Measurements from ENCODE around the gene PCK1. TPM values are rescaled to one million over a fixed set of nuclear protein-coding genes. Genes with fewer than 3 reads are reported as not detected.
A peak's percentile ranks its signal among the peaks of the same experiment; 100 is the strongest.
"Not testable (repeated sequence)": the region's sequence is repeated elsewhere in the genome, so short reads cannot be mapped to it uniquely, and the experiment has no call there.

The PCK1 gene
- not detected in 2 replicates for total RNA-seq (2014; rRNA removed)
- polyA plus RNA-seq (2012): not detected

DNA sequence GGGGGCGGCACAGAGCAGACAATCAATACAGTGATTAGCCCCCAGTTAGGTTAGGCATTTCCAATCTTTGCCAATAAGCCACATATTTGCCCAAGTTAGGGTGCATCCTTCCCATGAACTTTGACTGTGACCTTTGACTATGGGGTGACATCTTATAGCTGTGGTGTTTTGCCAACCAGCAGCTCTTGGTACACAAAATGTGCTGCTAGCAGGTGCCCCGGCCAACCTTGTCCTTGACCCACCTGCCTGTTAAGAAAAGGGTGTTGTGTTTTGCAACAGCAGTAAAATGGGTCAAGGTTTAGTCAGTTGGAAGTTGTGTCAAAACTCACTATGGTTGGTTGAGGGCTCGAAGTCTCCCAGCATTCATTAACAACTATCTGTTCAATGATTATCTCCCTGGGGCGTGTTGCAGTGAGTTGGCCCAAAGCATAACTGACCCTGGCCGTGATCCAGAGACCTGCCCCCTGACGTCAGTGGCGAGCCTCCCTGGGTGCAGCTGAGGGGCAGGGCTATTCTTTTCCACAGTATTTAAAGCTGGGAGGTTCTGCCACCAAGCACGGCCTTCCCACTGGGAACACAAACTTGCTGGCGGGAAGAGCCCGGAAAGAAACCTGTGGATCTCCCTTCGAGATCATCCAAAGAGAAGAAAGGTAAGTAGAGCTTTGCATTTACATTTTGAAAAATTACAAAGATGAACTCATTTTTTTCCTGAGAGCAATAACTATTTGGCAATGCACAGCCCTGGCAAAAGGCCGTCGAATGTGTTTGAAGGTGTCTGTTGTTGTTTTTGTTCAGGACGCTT is at the start of gene PCK1:
Gene PCK1, plus strand, starts transcription at position 557 of the 802 bp plus-strand sequence. CDS start 302 bp downstream, outside the sequence.
- DNase-seq (ENCODE audit: low read depth): no peak

DNA sequence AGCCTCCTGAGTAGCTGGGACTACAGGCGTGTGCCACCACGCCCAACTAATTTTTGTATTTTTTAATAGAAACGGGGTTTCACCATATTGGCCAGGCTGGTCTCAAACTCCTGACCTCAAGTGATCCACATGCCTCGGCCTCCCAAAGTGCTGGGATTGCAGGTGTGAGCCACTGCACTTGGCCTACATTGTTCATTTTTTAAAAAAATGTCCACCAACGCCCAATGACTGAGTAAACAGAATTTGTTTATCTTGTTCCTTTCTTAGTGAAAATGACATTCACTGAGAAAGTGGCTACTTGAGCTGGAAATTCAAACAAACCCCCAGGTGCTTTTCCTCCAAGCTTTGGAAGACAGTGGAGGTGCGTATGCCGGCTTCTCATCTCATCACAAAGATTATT is 49.2 kb upstream of the PCK1 start:
- DNase-seq (ENCODE audit: low read depth): not testable (repeated sequence)

DNA sequence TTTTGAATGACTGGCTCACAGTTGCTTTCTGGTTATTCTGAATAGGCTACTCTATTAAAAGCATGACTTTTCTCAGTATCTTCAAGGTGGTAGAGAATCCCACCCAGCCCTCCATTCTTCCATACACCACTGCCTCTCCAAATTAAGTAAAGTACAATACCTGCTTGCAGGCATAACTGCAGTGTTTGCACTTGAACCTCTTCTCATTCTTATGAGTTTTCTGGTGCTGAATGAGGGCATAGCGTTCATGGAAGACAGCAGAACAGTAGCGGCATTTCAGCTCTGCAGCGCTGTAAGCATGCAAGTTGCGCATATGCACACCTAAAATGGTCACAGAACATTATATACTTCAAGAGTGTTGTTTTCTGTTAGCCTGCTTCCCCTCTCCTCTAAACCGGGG is 48.5 kb upstream of the PCK1 start:
- no peak for DNase-seq (ENCODE audit: low read depth)

GRCh38 chr20:57513199-57513598 is 47.7 kb upstream of the PCK1 start:
- peak; percentile 72 for DNase-seq (ENCODE audit: low read depth)

DNA sequence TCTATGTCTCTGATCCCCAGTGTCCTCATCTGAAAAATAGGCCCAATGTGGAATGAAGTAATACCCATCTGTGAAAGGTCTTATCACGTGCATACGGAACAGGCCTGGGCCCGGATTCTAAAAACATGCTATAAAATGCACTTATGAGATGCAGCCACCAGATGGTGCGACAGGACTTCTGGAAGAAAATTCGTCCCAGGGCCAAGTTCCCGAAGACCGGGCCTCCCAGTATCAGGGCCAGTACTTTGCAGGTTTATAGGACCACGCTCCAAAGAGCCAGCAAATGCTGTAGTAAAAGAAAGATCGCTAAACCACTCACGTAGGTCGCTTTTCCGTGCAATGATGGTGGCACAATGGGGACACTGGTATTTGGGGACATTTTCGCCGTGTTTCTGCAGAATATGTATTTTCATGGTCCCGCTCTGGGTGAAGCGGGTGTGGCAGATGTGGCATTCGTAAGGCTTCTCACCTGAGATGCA is 46.6 kb upstream of the PCK1 start:
- peak; percentile 53 for DNase-seq (ENCODE audit: low read depth)

DNA sequence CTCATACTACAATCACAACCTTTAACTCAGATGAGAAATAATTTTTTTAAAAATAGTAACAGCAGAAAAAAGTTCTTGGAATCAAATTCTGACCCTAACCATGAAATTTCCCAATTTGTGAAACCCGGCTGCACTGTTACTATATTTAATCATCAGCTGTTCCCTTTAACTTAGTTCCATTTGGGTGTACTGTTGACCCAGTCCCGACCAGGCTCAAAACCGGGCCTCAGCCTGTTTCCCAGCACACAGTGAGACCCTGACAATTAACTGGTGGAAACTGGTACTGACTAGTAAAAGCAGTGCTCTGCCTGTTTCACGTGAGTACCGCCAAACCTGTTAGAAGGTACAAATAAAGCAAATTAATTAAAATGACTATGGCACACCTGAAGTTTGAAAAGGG is 43.0 kb upstream of the PCK1 start:
- no peak for DNase-seq (ENCODE audit: low read depth)

DNA sequence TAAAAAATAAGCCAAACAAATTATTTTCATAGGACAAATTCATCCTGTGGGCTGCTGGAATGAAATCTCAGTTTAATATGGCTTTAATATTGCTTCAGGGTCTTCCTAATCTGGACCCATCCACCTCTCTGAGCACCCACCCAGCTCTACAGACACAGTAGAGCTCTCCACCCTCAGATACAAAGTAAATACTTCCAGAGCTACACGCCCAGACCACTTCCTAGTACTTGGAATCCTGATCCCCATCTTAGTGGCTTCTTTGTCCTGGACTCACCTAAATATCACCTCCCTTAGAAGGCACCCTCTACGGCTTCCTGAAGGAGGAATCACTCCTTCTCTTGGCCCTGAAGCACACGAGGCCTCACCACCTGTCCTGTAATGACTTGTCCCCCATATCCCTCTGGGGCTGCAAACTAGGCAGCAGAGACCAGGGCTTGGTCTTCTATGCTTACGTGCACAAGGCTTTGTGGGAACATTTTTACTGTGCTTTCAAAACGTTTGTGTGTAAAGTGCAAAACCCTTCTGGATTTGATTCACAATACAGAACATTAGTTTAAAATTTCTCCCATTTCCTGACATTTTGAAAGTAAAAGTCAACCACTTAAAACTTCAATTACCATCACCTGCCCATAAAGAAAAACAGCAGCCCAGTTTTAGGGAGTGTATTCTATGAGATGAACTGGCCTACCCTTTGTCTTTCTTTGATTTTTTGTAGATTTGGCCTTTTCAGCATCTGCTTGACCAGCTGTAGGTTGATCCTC is 38.4 kb upstream of the PCK1 start:
- DNase-seq (ENCODE audit: low read depth): no peak

- DNase-seq (ENCODE audit: low read depth): no peak
Measured at GRCh38 chr20:57523782-57524181, 37.1 kb upstream of the PCK1 start.

DNA sequence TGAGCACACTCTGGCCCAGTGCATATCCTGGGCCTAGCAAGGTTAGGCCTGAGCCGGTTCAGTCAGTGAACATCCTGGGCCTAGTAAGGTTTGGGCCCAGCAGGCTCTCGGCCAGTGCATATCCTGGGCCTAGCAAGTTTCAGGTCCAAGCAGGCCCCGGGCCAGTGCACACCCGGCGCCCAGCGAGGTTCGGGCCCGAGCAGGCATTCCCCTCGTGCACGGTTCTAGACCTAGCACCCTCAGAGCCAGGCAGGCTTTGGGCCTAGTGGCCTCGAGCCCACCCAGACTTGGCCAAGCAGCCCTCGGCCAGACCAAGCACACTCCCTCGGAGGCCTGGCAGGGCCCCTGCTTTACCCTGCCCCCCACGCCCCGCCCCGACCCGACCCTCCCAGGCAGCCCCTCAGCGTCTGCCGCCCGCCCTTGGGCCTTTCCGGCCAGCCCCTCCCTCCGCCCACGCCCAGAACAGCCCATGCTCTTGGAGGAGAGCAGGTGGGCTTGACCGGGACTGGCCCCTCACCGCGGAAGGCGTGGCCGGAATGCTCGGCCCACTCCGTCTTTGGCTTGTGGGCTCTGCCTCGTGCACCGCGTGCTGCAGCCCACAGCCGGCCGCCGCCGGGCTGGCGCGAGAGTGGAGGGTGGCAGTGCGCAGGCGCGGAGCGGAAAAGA is 36.3 kb upstream of the PCK1 start, which contains the start of gene CTCFL:
Gene CTCFL, minus strand, starts transcription at position 630 of the 666 bp plus-strand sequence. CDS start 935 bp downstream, outside the sequence.
- DNase-seq (ENCODE audit: low read depth): no peak

GRCh38 chr20:57525328-57526086 is 35.4 kb upstream of the PCK1 start:
- no peak for DNase-seq (ENCODE audit: low read depth)

GRCh38 chr20:57526087-57526884 is 34.6 kb upstream of the PCK1 start:
- DNase-seq (ENCODE audit: low read depth): no peak

DNA sequence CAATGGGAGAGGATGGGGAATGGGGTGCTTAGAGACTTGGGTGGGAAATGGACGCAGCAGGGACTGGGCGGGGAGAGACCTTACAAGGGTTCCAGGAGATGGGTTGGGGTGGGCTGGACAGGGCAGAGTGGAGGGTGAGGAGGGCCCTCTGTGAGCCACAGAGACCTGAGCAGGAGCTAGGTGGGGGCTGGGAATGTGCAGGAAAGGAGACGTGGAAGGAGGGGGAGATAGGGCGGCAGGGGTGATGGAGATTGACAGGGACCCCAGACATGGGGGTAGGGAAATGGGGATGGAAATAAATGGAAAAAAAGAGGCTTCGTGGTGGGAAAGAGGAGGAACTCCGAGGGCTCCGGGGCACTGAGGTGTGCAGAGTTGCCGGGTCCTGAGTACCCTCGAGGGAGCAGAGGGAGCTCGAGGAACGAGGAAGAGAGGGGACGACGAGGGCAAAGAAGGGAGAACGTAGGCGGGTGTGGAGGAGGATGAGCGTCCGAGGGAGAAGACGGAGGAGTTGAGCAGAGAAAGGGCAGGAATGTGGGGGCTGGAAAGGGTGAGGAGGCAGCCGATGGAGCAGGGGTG is 33.9 kb upstream of the PCK1 start:
- DNase-seq (ENCODE audit: low read depth): no peak

- DNase-seq (ENCODE audit: low read depth): no peak
Measured at GRCh38 chr20:57527728-57528127, 33.2 kb upstream of the PCK1 start.

DNA sequence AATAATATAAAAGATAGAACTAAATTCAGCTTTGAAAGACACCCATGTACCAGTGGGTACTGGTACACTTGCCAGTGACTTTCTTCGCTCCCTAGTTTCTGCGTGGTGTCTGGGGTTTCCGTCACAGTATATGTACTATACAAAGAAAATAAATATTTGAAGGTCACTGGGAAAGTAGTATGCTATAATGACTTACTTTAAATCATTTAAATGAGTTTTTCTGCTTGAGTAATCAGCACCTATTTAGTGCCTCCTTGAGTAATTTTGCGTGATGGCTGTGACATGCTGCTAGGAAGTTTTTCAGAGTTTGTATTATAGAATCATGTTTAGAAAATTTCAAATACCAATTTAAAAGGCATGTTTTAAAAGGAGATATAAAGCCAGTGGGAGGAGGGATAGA is 32.8 kb upstream of the PCK1 start:
- no peak for DNase-seq (ENCODE audit: low read depth)

GRCh38 chr20:57529160-57529585 is 31.7 kb upstream of the PCK1 start:
- DNase-seq (ENCODE audit: low read depth): no peak

- no peak for DNase-seq (ENCODE audit: low read depth)
Measured at GRCh38 chr20:57529810-57530209, 31.1 kb upstream of the PCK1 start.

GRCh38 chr20:57530327-57530981 is 30.5 kb upstream of the PCK1 start:
- no peak for DNase-seq (ENCODE audit: low read depth)

GRCh38 chr20:57532104-57532503 is 28.8 kb upstream of the PCK1 start:
- no peak for DNase-seq (ENCODE audit: low read depth)

DNA sequence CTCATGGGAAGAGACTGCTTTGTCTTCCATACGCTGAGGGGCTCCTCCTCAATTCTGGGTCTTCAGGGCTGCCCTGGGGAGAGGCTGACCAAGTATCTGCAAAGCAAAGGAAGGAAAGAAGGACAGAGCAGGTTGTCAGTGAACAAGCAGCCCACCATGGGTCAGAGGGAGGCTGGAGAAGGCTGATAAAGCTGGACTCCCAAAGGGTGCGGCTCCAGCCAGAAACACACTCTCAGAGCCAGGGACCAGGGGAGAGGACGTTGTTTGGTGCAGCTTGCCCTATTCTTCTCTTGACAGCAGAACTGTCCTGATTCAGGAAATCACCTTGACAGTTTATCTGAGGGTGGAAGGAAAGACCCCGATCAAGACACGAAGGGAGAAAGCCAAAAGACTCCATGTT is 25.6 kb upstream of the PCK1 start:
- DNase-seq (ENCODE audit: low read depth): no peak
